T47D (cell line): ENCODE results near the gene TIMM10B.
"Not testable (repeated sequence)": the region's sequence is repeated elsewhere in the genome, so short reads cannot be mapped to it uniquely, and the experiment has no call there.

Experiments used
- DNase-seq, 2 experiments: peaks; one replicate each; pipeline versions ENCODE4 v3.0.0 to v3.0.0-alpha.2; 2011 to 2012; ENCODE audit warnings: low read depth in 1 of 2, low spot score in 1 of 2
- JUND ChIP-seq: IDR thresholded peaks from 2 replicates; pipeline ENCODE4 v1.6.1; 2012; ENCODE audit warnings: low read depth
- in situ Hi-C: cut with HindIII; loops from 2 replicates; pipeline ENCODE4 v1.10.0; 2016; ENCODE audit warnings: low sequenced_read_pairs, low pct_unique_long_range_greater_than_20kb

TIMM10B gene

GRCh38 chr11:6498121-6498520 lies 16.8 kb downstream of the TIMM10B start:
- no peak for TF ChIP-seq JUND
- no peak for DNase-seq
- in situ Hi-C loops, result no loop called here

GRCh38 chr11:6498544-6498943 lies 17.2 kb downstream of the TIMM10B start:
- in situ Hi-C loops, result no loop called here
- no peak for TF ChIP-seq JUND
- no peak for DNase-seq

DNA sequence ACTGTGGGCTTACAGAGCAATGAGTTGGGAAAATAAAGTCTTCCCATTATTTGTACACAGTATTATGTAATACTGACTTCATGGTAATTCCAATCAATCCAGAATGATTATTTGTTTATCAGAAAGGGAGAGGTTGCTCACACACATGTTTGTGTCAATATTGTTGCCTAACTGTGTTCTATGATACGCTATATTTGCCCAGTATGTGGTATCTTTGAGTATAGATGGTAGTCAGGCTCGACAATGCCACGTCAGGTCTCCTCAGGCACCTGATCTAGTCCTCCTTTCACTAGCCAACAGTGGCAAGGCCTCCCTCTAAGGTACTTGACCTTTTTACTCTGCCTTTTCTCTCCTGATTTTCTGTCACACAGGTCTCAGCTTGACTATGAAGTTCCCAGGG lies 21.1 kb downstream of the TIMM10B start:
- no peak for TF ChIP-seq JUND
- in situ Hi-C loops, result no loop called here
- DNase-seq, result no peak

DNA sequence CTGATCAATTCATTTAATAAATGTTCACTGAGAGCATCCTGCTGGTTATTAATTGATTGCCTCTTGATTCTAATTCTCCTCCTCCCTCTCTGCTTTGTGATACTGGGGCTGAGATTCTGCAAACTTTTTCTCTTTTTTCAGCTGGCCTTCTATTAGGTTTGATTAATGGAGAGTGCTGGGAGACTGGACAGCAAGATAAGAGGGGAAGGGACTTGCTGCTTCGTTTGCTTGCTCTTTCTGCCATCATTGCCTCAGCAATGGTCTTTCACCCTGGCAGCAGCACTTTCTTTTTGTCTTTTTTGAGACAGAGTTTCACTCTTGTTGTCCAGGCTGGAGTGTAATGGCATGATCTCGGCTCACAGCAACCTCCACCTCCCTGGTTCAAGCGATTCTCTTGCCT lies 22.9 kb downstream of the TIMM10B start:
- TF ChIP-seq JUND, result no peak
- no peak for DNase-seq
- in situ Hi-C loops, result no loop called here

GRCh38 chr11:6505577-6506240 lies 24.4 kb downstream of the TIMM10B start:
- TF ChIP-seq JUND, result no peak
- DNase-seq, result peak; percentile 21 to 57
- in situ Hi-C loops, result no loop called here

DNA sequence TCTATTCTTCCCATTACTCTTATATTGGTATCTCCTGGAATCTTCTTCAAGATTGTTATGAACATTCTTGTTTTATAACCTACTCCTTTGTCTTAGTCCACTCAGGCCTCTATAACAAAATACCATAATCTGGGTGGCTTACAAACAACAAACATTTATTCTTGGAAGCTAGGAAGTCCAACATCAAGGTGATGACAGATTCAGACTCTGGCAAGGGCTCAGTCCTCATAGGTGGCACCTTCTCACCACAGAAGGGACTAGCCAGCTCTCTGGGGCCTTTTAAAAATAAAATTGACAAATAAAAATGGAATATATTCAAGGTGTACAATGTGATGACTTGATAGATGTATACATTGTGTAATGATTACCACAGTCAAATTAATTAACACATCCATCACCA lies 35.6 kb downstream of the TIMM10B start:
- DNase-seq, result no peak
- in situ Hi-C loops, result no loop called here
- TF ChIP-seq JUND, result no peak

GRCh38 chr11:6520265-6520664 lies 39.0 kb downstream of the TIMM10B start:
- in situ Hi-C loops, result no loop called here
- DNase-seq, result no peak
- TF ChIP-seq JUND, result no peak

DNA sequence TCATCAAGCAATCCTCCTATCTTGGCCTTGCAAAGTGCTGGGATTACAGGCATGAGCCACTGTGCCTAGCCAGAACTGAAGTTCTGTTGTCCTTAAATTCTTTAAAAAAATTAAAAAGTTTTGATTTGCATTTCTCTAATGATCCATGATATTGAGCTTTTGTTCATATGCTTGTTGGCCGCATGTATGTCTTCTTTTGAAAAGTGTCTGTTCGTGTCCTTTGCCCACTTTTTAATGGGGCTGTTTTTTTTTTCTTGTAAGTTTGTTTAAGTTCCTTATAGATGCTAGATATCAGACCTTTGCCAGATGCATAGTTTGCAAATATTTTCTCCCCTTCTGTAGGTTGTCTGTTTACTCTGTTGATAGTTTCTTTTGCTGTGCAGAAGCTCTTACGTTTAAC lies 40.6 kb downstream of the TIMM10B start:
- in situ Hi-C loops, DNase-seq: not testable (repeated sequence)

DNA sequence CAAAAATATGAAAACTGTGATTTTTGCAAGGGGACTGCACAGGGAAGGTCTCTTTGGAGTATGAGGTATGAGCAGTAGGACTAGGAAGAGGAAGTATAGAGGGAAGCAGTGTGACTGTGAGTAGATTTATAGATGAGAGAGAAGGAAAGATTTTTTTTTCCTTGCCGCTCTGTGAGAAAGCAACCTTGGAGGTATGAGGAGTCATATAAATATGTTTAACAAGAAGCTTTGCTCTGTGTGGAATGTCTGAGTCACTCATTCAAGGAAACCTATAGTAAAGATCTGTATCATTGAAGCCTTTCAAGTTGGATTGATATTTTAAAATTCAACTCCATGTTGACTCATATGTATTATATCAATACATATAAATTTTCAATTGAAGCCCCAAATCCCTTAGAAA lies 42.0 kb downstream of the TIMM10B start:
- DNase-seq, result peak; percentile 5 to 36
- in situ Hi-C loops, result no loop called here

DNA sequence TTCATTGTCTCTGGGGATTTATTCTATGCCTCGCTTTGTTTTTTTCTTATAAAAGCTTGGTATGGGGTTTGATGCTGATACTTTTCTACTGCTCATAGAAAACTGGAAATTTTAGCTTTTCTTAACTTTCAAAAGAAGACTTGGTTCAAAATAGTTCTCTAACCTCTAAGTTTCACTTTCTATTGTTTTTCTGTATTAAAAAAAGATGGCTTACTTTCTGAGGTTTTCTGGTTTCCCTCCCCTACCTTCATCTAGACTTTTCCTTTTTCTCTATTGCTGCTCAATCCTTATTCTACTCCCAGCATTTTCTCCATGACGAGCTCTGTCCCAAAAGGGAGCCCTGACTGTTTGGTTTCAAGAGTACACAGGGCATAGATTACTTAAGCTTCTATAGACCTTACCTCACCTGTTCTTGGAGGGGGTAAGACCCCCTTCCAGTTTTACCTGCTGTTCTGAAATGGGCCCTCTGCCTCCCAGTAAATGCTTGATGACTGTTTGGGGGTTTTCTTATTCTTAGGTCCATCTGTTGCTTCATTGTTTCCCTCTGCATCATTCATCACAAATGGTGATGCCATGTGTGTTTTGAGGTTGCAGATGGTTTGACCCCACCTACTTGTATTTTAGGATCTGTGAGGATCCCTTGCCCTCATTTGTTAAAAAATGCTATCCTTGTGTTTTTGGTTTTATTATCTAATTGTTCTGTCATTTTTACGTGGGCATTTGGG lies 45.3 kb downstream of the TIMM10B start:
- DNase-seq, result no peak
- in situ Hi-C loops, result no loop called here
- no peak for TF ChIP-seq JUND

More for the DNA sequence above, 42.0 kb downstream of the TIMM10B start:
- peak; percentile 44; the same call in 1 of the 2 replicates for TF ChIP-seq JUND

- DNase-seq, result no peak
- TF ChIP-seq JUND, result no peak
- in situ Hi-C loops, result no loop called here
These were observed 48.0 kb downstream of the TIMM10B start for GRCh38 chr11:6529266-6529665.

DNA sequence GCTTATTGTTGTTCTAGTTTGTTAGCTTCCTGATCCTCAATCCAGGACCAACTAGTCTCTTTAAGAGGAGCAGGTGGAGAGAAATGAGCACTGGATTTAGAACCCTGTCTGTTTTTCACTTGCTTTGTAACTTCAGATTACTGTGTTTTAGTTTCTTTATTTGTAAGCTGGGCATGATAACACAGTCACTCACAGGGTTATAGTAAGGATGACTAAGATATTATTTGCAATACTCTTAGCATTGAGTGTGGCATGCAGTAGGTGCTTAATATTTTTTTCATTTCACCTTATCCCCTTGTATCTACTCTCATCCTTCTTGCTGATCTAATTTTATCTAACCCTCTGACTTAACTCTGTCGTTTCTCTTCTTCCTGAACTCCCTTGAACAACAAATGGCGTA lies 49.5 kb downstream of the TIMM10B start:
- DNase-seq, result no peak
- TF ChIP-seq JUND, result no peak
- in situ Hi-C loops, result no loop called here

DNA sequence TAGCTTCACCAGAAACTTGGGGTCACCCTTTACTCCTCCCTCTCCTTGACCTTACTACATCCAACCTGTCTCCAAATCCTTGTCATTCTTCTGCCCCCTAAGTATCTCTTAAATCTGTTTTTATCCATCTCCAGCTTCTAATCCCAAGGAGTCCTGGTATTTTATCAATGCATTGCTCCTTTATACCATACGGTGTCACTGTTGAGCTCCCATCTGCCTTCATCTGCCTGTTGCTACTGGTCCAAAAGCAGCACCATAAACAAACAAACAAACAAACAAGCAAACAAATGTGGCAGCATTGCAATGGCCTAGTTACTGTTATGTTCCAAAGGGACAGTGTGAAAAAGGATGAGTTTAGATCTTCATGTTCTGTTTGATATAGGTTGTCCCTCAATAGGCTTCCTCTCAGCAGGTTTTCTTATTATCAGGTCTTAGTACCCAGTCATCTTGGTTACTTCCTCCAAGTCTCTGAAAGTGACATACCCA lies 50.0 kb downstream of the TIMM10B start:
- no peak for TF ChIP-seq JUND
- in situ Hi-C loops, result no loop called here
- peak; percentile 23 to 53 for DNase-seq
